Measurements from ENCODE around the gene MOCS3.

DNA sequence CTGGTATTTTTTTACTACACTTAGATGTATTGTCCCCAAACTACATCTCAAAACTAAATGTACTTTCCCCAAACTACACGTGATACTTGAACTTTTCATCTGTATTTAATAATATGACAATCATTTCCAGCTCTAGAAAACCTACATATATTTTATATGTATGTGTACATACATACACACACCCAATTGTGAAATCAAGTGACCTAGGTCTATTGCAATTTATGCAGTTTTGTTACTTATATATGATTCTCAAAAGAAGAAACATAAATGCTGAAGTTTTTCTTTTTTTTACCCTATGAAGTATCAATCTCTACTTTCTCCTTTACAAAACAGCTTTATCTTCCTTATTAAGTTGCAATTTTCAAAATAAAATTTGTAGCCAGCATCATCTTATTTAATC, 32.1 kb upstream of the MOCS3 start:
- TF ChIP-seq, protein P1, sequence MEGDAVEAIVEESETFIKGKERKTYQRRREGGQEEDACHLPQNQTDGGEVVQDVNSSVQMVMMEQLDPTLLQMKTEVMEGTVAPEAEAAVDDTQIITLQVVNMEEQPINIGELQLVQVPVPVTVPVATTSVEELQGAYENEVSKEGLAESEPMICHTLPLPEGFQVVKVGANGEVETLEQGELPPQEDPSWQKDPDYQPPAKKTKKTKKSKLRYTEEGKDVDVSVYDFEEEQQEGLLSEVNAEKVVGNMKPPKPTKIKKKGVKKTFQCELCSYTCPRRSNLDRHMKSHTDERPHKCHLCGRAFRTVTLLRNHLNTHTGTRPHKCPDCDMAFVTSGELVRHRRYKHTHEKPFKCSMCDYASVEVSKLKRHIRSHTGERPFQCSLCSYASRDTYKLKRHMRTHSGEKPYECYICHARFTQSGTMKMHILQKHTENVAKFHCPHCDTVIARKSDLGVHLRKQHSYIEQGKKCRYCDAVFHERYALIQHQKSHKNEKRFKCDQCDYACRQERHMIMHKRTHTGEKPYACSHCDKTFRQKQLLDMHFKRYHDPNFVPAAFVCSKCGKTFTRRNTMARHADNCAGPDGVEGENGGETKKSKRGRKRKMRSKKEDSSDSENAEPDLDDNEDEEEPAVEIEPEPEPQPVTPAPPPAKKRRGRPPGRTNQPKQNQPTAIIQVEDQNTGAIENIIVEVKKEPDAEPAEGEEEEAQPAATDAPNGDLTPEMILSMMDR (IDR thresholded peaks at IDR 0.05), result no peak
- no peak for TF ChIP-seq POLR2A (IDR thresholded peaks at IDR 0.05)
